Stomach smooth muscle (tissue), 2 donors: Measurements from ENCODE around the gene TSPAN18.
A peak's percentile ranks its signal among the peaks of the same experiment; 100 is the strongest.

Experiments used
- H3K27ac ChIP-seq: one replicate; pipeline ENCODE4 v1.7.0; 2013; ENCODE audit warnings: mild to moderate bottlenecking, low read length, inconsistent platforms
- H3K27me3 ChIP-seq, 2 donors: one replicate each; pipeline ENCODE4 v1.7.0; 2013; ENCODE audit warnings: low read length in 2 of 2; ENCODE audit not compliant: insufficient read depth in 2 of 2, control insufficient read depth in 1 of 2
- H3K36me3 ChIP-seq, 2 donors: one replicate each; pipeline ENCODE4 v1.7.0; 2013; ENCODE audit warnings: low read length in 2 of 2; ENCODE audit not compliant: control insufficient read depth in 2 of 2, insufficient read depth in 2 of 2
- H3K4me1 ChIP-seq: one replicate; pipeline ENCODE4 v1.7.0; 2013; ENCODE audit warnings: low read length; ENCODE audit not compliant: control insufficient read depth, insufficient read depth
- H3K4me3 ChIP-seq, 2 donors: one replicate each; pipeline ENCODE4 v1.7.0; 2013; ENCODE audit warnings: low read length in 2 of 2
- H3K9ac ChIP-seq, 2 donors: one replicate each; pipeline ENCODE4 v1.7.0; 2013; ENCODE audit warnings: low read length in 2 of 2, mild to moderate bottlenecking in 1 of 2
- H3K9me3 ChIP-seq, 2 donors: one replicate each; pipeline ENCODE4 v1.7.0; 2013; ENCODE audit warnings: low read length in 2 of 2; ENCODE audit not compliant: control insufficient read depth in 2 of 2
- donor health status: healthy.
- donor health status: Pancreatic carcinoma.

The TSPAN18 gene, protein sequence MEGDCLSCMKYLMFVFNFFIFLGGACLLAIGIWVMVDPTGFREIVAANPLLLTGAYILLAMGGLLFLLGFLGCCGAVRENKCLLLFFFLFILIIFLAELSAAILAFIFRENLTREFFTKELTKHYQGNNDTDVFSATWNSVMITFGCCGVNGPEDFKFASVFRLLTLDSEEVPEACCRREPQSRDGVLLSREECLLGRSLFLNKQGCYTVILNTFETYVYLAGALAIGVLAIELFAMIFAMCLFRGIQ

DNA sequence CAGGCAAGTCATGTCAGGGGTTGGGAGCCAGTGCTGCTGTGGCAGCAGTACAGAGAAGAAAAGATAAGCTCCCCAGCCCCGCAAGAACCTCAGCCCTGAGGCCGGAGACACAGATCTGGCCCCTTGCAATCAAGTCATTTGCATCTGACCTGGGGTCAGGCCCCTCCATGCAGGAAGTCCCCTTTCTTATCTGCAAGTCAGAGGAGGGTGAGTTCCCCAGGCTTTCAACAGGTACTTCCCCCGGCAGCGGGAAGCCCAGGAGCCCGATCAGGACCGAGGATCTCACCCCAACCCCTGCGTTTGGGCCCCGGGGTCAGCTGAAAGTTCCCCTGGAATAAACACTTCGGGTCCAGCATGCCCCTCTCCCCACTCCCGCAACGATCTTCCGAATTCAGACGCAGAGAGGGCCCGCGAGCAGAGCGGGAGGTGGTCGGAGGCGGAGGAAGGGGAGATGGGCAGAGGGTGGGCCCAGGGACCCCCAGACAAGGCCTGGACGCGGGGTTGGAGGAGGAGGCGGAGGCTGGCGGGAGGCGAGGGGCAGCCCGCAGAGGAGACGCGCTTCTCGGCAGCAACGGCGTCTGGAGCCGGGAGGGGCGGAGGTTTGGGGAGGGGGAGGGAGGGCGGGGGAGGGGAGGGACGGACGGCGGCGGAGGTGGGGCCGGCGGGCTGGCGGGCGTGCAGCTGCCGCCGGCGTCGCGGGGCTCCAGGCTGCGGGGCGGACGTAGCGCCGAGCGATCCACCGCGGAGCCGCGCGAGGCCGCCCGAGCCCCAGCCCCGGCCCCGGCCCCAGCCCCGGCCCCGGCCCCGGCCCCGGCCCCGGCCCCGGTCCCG is at the start of gene TSPAN18:
Gene TSPAN18 (plus strand): TSS at position 680 of the 831 bp plus-strand sequence. CDS start 179,455 bp downstream, outside the sequence.
- H3K27ac ChIP-seq: peak within 1 kb of the TSS; percentile 88
- peak within 1 kb of the TSS; percentile 81 to 82 for H3K4me3 ChIP-seq
- H3K9ac ChIP-seq: peak within 1 kb of the TSS; percentile 73 to 79
- H3K4me1 ChIP-seq: peaks cover 45% of the 10 kb centered on the region
- H3K9me3 ChIP-seq: no peaks in the 10 kb centered on the region
- H3K36me3 ChIP-seq: no peaks in the 10 kb centered on the region
- H3K27me3 ChIP-seq: no peaks in the 10 kb centered on the region

DNA sequence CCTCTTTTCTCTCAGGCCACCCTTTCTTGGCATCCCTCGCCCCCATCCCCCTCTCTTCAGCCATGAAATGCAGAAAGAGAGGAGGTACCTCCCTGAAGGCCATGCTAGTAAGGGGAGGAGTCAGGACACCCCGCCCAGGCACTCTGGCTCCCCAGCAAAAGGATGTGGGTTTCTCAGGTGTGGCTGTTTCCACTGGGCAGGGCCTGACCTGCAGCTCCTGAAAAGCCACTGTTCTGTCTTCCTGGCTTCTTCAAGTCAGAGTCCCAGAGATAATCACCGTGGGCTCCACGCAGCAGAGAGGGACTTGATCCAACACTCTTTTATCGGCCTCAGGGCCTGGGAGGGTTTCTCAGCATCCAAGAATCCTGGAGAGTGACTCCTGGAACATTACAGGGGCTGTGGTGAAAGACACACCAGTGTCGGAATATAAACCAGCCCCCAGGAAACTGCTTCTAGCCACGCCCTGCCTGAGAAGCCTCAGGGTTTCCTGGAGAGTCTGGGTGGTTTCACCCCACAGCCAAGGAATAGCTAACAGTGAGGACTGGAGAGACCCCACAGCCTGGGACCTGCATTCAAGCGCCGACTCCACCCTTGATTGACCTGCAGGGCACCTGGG is 45.7 kb upstream of the TSPAN18 start:
- no peak overlapping the region for H3K4me3 ChIP-seq
- no peaks in the 10 kb centered on the region for H3K36me3 ChIP-seq
- no peaks in the 10 kb centered on the region for H3K4me1 ChIP-seq
- H3K9me3 ChIP-seq: no peaks in the 10 kb centered on the region
- peaks cover 0 to 6% of the 10 kb centered on the region in 2 donors for H3K27me3 ChIP-seq
- no peak overlapping the region for H3K27ac ChIP-seq
- H3K9ac ChIP-seq: no peak overlapping the region

DNA sequence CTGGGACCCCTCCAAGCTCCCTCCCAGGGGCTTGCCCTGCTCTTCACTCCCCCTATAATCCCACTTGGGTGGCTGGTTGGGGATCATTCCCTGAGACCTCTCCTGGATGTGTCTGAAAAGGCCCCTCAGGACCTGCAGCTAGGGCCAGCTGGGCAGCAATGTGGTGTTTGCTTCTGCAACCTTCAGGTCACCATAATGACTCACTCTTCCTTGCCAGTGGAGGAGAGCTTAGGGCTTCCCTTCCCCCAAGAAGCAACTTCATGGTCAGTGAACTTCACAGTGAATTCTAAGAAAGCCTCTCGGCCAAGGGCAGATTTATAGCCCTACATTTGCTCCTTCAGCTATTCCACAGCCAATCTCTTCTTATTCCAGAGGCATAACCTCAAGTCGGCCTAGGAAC is 45.1 kb upstream of the TSPAN18 start:
- no peak overlapping the region for H3K4me3 ChIP-seq
- no peak overlapping the region for H3K9ac ChIP-seq
- H3K4me1 ChIP-seq: no peaks in the 10 kb centered on the region
- no peaks in the 10 kb centered on the region for H3K9me3 ChIP-seq
- H3K27ac ChIP-seq: no peak overlapping the region
- peaks cover 0 to 6% of the 10 kb centered on the region in 2 donors for H3K27me3 ChIP-seq
- H3K36me3 ChIP-seq: no peaks in the 10 kb centered on the region

DNA sequence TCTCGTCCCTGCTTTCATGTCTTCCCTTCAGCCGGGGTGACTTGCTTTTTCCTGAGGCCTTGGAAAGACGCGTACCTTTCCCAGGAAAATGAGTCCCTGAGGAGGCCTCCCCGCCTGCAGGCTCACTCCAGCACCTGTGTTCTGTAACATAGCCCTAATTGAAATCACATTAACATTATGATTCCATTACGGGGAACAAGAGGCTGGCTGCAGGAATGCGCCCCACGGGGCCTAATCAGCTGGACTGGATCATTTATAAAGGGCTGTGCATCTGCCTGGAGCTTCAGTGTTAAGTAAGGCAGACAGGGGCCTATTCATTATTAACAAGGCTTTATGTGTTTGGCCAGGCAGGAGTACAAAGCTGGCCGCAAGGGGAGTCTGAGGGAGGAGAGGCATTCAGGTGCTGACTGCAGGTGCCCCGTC is 41.9 kb upstream of the TSPAN18 start:
- H3K27ac ChIP-seq: no peak overlapping the region
- H3K4me1 ChIP-seq: no peaks in the 10 kb centered on the region
- no peak overlapping the region for H3K9ac ChIP-seq
- H3K4me3 ChIP-seq: no peak overlapping the region
- peaks cover 0 to 8% of the 10 kb centered on the region in 2 donors for H3K9me3 ChIP-seq
- no peaks in the 10 kb centered on the region for H3K36me3 ChIP-seq
- H3K27me3 ChIP-seq: peaks cover 0 to 6% of the 10 kb centered on the region in 2 donors

DNA sequence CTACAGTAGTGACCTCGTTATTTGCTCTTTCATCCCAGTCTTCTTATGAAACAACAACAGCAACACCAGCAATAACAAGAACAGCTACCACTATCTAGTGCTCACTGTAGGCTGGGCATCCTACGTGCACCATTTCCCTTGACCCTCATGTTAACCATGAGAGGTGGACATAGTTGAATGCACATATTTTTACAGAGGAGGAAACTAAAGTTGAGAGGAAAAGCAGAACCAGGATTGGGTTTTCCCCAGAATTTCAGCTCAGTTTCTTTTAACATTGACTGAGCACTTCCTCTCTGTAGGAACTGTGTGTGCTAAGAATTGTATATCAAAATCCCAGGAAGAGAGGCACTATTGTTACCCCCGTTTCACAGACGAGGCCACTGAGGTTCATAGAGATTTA is 39.4 kb upstream of the TSPAN18 start:
- Histone ChIP-seq H3K4me3 (no peak overlapping the region), H3K4me1 (no peaks in the 10 kb centered on the region), H3K9me3 (peaks cover 0 to 8% of the 10 kb centered on the region in 2 donors), H3K27ac (no peak overlapping the region), H3K36me3 (no peaks in the 10 kb centered on the region), H3K9ac (no peak overlapping the region), H3K27me3 (peaks cover 0 to 2% of the 10 kb centered on the region in 2 donors)

DNA sequence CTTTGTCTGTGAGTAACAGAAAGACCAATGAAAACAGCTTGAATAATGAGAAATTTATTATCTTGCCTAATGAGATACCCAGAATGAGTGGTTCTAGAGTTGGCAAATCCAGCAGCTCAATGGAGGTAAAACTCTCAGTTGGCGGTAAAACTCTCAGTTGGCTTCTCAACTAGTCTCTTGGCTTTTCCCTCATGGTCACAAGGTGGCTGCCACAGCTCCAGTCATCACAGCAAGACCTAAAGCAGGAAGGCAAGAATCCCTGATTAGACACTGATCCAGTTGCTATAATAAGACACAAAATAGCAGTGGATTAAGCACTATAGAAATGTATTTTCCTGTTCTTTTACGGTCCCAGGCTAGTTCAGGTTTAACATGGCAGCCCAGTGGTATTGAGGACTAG is 37.5 kb upstream of the TSPAN18 start:
- Histone ChIP-seq H3K27me3 (peaks cover 0 to 2% of the 10 kb centered on the region in 2 donors), H3K4me3 (no peak overlapping the region), H3K36me3 (no peaks in the 10 kb centered on the region), H3K9me3 (peaks cover 0 to 8% of the 10 kb centered on the region in 2 donors), H3K4me1 (no peaks in the 10 kb centered on the region), H3K9ac (no peak overlapping the region), H3K27ac (no peak overlapping the region)

DNA sequence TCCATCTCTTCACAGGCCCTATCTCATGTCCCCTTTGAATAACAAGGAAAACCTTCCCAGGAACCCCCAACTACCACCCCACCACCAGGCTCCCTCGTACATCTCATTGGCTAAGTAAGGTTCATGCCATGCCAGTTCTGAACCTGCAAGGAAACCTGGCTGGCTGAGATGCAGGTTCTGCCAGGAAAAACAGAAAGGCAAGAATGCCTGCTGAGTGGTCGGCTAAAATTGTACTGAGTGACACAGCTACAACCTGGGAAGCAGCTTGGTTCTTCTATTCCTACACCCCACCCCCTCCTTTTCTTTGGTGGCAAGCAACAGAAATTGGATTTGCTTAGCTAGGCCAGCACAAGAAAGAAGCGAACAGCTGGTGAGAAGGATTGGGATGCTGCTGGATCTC is 36.1 kb upstream of the TSPAN18 start:
- Histone ChIP-seq H3K36me3 (no peaks in the 10 kb centered on the region), H3K9me3 (peaks cover 0 to 8% of the 10 kb centered on the region in 2 donors), H3K4me3 (no peak overlapping the region), H3K27ac (no peak overlapping the region), H3K27me3 (no peaks in the 10 kb centered on the region), H3K4me1 (no peaks in the 10 kb centered on the region), H3K9ac (no peak overlapping the region)

DNA sequence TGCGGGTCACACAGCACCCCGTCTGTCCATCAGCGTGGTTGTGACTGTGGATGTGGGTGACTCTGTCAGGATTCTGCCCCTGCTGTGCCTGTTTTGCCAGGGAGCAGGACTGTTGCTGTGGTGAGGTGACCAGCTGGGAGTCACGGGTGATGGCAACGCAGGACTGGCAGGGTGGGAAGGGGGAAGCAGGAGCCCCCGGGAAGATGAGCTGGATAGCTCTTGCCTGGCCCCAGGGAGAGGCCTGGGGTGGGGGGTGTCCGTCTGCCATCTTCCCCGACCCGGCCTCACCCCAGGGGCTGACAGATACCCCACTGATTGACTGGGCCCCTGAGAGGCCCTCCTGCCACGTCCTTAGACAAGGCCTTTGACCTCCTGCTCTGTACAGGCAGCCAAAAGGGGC is 34.3 kb upstream of the TSPAN18 start:
- no peaks in the 10 kb centered on the region for H3K27me3 ChIP-seq
- H3K36me3 ChIP-seq: no peaks in the 10 kb centered on the region
- no peak overlapping the region for H3K4me3 ChIP-seq
- H3K27ac ChIP-seq: no peak overlapping the region
- H3K9ac ChIP-seq: no peak overlapping the region
- H3K4me1 ChIP-seq: no peaks in the 10 kb centered on the region
- peaks cover 0 to 8% of the 10 kb centered on the region in 2 donors for H3K9me3 ChIP-seq

DNA sequence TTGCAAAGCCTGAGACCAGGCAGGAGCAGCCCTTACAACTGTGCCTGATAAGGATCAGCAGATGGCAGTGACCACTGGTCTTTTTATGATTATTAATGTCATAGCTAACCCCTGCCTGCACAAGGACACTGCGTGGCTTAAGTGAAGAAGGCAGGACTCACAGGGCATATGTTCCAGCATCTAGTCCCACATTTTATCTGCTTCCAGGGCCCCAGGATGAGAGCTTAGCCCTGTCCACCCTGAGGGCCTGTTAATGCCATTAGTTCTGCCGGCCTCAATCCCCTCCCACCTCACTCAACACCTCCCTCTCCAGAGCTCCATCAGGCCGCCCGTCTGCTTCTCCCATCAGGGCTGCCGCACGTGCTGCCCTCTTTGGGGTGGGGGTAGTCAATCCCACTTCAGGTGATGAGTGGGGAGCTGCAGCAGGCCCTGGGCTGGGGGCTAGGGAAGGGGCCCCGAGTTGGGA is 33.1 kb upstream of the TSPAN18 start:
- Histone ChIP-seq H3K36me3 (no peaks in the 10 kb centered on the region), H3K9ac (no peak overlapping the region), H3K27me3 (no peaks in the 10 kb centered on the region), H3K4me3 (no peak overlapping the region), H3K4me1 (no peaks in the 10 kb centered on the region), H3K27ac (no peak overlapping the region), H3K9me3 (peaks cover 0 to 8% of the 10 kb centered on the region in 2 donors)

DNA sequence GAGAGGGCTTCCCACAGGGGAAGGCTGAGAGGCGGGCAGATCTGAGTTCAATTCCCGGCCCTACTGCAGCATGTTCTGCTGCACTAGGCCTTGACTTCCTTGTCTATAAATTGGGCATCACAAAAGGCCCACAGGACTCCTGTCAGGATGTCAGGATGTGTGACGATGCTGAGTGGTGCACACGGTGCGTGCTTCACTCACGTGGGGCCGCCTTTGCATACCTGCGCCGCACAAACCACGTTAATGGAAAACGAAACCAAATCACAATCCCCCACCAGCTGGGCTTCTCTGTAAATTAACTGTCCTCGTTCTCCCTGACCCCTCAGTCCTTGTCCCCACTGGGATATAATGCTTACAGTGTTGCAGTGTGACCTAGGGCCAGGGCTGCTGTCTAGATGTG is 32.3 kb upstream of the TSPAN18 start:
- Histone ChIP-seq H3K9me3 (peaks cover 0 to 3% of the 10 kb centered on the region in 2 donors), H3K36me3 (no peaks in the 10 kb centered on the region), H3K27ac (no peak overlapping the region), H3K4me3 (no peak overlapping the region), H3K4me1 (no peaks in the 10 kb centered on the region), H3K9ac (no peak overlapping the region), H3K27me3 (no peaks in the 10 kb centered on the region)
